Measurements from ENCODE around the gene SYNM.

SYNM gene

GRCh38 chr15:99165020-99165790 lies 60.3 kb downstream of the SYNM start:
- DNase-seq (ENCODE audit: extremely low read depth in 1 of 2, low read depth in 1 of 2): no peak

GRCh38 chr15:99165956-99166689 lies 61.2 kb downstream of the SYNM start:
- DNase-seq (ENCODE audit: extremely low read depth in 1 of 2, low read depth in 1 of 2): no peak

- no peak for DNase-seq (ENCODE audit: extremely low read depth in 1 of 2, low read depth in 1 of 2)
Measured at GRCh38 chr15:99167201-99167600, 62.3 kb downstream of the SYNM start.

GRCh38 chr15:99167640-99168039 lies 62.8 kb downstream of the SYNM start:
- DNase-seq (ENCODE audit: extremely low read depth in 1 of 2, low read depth in 1 of 2): no peak

- DNase-seq (ENCODE audit: extremely low read depth in 1 of 2, low read depth in 1 of 2): no peak
Measured at GRCh38 chr15:99168601-99169580, 64.0 kb downstream of the SYNM start.

- DNase-seq (ENCODE audit: extremely low read depth in 1 of 2, low read depth in 1 of 2): no peak
Measured at GRCh38 chr15:99169769-99170311, 65.0 kb downstream of the SYNM start.

GRCh38 chr15:99170476-99171065 lies 65.7 kb downstream of the SYNM start:
- DNase-seq (ENCODE audit: extremely low read depth in 1 of 2, low read depth in 1 of 2): no peak

- DNase-seq (ENCODE audit: extremely low read depth in 1 of 2, low read depth in 1 of 2): no peak
Measured at GRCh38 chr15:99172171-99172570, 67.3 kb downstream of the SYNM start.

- DNase-seq (ENCODE audit: extremely low read depth in 1 of 2, low read depth in 1 of 2): no peak
Measured at GRCh38 chr15:99172989-99173388, 68.1 kb downstream of the SYNM start.

- DNase-seq (ENCODE audit: extremely low read depth in 1 of 2, low read depth in 1 of 2): no peak
Measured at GRCh38 chr15:99174567-99175395, 69.9 kb downstream of the SYNM start.

GRCh38 chr15:99176757-99177156 lies 71.9 kb downstream of the SYNM start:
- no peak for DNase-seq (ENCODE audit: extremely low read depth in 1 of 2, low read depth in 1 of 2)

GRCh38 chr15:99177679-99178078 lies 72.8 kb downstream of the SYNM start:
- no peak for DNase-seq (ENCODE audit: extremely low read depth in 1 of 2, low read depth in 1 of 2)

GRCh38 chr15:99180086-99180963 lies 75.4 kb downstream of the SYNM start:
- DNase-seq (ENCODE audit: extremely low read depth in 1 of 2, low read depth in 1 of 2): no peak

GRCh38 chr15:99180964-99181306 lies 76.1 kb downstream of the SYNM start:
- no peak for DNase-seq (ENCODE audit: extremely low read depth in 1 of 2, low read depth in 1 of 2)

- DNase-seq (ENCODE audit: extremely low read depth in 1 of 2, low read depth in 1 of 2): no peak
Measured at GRCh38 chr15:99181545-99181971, 76.7 kb downstream of the SYNM start.

- DNase-seq (ENCODE audit: extremely low read depth in 1 of 2, low read depth in 1 of 2): no peak
Measured at GRCh38 chr15:99182791-99183190, 77.9 kb downstream of the SYNM start.
